Superior temporal gyrus (tissue), 1 donor: Measurements from ENCODE around the gene HIVEP3.

Experiments used
- DNase-seq: peaks from one replicate; pipeline ENCODE4 v3.0.0-alpha.2; 2016; ENCODE audit errors: extremely low spot score

Gene HIVEP3

DNA sequence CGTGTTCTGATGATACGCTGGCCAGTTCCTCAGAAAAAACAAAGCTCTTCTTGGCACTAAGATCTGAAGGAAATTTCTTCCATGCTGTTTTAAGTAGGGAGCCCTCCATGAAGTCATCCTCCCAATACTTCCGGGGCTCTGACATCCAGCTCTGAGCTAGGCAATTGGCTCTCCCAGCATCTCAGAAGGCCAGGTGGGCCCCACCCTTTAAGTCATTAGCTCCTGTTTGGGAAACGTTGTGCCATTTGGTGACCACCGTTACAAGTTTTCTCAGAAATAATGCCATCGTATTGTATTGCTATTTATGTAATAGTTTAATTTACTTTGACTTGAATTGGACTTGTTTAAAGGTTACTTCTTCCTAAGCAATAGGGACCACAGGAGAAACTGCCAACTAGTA, 303.9 kb downstream of the HIVEP3 start:
- no peak for DNase-seq

DNA sequence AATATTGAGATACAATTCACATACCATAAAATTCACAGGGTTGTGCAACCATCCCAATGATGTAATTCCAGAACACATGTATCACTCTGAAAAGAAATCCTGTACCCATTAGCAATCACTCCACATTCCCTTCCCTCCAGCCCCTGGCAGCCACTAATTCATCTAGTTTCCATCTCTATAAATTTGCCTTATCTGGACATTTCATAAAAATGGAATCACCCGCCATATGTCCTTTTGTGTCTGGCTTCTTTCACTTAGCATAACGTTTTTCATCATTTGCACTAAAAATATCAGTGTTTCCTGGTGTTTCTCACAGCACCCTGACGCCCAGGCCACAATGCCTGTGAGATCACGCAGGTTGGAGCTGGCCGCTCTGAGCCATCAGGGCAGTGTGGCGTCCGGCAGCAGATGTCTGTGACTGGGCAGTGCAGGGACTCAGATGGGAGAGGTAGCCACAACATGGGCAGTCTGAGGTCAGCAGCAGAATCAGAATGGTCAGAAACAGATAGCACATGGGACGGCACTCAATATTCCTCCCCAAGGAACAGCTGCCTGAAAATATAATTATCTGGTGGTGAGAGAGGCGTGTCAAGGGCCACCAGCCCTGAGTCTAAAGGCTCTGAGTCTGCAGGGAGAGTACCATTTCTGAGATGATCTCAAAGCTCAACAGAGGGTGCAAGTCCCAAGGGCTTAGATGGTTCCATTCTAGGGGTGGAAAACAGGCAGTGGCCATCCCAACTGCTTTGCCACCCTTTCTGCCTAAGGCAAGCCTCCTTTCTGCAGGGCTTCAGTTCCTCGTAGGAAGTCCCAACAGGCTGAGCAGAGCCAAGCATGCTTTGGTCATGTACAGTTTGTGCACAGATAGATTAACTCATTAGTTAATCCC, 304.8 kb downstream of the HIVEP3 start:
- no peak for DNase-seq

DNA sequence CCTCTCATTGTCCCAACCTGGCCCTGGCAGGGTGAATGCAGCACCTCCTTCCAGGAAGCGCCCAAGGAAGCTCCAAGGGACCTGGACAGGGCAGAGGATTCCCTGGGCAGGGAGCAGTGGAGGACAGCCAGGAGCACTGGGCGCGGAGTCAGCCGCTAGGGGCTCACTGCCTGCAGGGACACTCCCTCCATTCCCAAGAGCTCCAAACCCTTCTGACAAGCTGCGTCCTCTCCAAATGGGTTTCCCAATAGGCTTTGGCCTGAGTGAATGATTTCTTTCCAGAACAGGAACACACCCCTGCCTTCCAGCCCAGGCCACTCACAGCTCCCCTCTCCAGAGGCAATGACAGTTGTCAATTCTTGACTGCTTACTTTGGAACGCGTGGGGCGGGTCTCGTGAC, 305.8 kb downstream of the HIVEP3 start:
- no peak for DNase-seq

DNA sequence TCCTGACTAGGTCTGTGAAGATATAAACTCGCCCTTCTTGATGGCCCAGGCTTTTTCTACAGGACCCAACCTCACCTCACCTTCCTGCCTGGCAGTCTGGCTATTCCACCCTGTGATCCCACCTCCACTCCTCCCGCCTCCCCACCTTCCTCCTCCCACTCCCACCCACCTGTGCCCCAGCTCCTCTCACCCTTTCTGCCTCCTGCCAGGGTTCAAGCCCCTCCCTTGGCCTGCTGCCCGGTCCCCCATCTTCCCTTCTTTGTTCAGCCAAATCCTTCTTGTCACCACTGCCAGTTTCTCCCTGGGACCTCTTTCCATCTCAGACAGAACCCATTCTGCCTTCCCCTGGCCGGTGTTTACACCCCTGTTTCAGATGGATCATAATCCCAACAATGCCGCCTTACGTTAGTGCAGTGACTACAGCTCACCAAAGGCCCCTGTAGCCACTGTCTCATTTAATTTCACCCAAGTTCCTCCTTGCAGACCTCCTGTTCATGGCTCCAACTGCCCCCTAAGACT, 306.7 kb downstream of the HIVEP3 start:
- no peak for DNase-seq

- DNase-seq: no peak
Measured at GRCh38 chr1:41611068-41611931, 307.4 kb downstream of the HIVEP3 start.

GRCh38 chr1:41610361-41610760, 308.4 kb downstream of the HIVEP3 start:
- no peak for DNase-seq

DNA sequence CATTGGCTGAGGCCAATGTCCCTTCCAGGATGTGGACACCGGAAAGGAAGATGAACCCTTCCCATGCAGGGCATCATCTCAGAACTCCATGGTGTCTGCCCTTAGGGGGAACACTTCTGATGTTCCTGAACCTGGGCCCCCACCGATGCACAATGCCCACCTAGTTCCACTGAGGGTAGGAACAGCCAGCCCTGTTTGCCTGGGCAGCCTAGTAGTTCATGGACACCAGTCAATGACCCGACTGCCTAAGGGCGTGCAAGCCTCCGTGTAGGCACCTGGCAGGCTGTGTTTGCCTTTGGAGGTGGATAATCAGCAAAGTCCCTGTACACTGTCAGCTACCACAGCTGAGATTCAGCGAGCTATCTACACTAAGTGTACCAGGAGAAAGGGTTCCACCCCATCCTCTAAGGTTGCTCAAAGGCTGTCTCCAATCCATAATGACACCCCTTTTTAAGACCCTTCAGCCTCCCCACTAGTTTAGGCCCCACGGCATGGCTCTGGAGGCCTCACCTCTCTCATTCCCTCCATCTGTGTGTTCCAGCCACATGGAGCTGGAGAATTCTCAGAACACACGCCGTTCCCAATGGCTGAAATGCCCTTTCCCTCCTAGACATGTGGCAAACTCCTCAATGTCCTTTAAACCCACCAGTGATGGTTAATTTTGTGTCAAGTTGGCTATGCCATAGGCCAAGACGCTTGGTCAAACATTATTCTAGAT, 309.4 kb downstream of the HIVEP3 start:
- DNase-seq: no peak

DNA sequence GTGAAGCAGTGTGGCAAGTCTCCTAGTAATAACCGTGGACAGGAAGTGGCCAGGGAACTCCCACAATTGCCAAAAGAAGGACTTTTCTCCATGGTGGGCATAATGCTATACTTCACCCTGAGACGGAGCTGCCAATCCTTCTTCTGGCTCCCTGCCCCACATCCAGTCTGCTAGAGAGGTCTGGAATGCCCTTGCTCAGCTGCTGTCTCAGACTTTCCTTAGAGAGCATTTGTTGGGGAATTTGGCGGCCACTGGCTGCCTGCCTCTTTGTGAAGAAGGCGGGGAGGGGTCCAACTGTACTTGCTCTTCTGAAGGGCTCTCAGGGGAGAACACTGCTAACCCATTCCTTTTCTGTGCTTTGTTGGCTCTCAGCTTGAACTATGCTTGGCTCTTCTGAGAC, 310.5 kb downstream of the HIVEP3 start:
- no peak for DNase-seq

- no peak for DNase-seq
Measured at GRCh38 chr1:41607808-41608207, 310.9 kb downstream of the HIVEP3 start.

- no peak for DNase-seq
Measured at GRCh38 chr1:41599912-41600311, 318.8 kb downstream of the HIVEP3 start.

- no peak for DNase-seq
Measured at GRCh38 chr1:41598325-41598724, 320.4 kb downstream of the HIVEP3 start.

DNA sequence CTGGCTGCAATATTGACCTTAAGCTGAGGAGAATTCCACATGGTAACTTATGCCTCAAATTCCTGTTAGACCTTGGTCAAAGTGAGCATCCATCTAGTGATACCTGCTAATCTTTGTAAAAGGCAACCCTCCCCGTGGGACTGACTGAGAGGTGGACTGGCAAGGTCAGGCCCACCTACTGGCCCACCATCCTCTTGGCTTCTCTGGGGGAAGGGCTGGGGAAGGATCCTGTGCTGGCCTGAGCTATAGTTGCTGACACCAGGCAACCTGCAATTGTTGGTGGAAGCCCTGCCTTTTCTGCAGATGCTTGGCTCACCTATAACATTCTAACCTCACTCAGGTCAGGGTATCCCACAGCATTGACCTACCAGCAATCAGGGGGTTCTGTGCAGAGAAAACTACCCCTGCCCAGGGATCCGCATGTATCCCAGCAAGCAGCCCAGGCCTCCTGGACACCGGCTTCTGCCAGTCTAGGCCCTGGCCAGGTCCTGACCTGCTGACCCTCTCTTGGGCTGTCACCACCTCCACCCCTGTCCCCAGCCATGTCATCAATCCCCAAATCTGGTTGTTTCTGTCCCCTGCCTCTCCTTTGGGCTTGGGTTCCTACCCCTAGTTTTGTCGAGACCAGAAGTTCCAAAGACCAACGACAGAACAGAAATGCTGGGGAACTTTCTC, 326.1 kb downstream of the HIVEP3 start:
- DNase-seq: no peak

DNA sequence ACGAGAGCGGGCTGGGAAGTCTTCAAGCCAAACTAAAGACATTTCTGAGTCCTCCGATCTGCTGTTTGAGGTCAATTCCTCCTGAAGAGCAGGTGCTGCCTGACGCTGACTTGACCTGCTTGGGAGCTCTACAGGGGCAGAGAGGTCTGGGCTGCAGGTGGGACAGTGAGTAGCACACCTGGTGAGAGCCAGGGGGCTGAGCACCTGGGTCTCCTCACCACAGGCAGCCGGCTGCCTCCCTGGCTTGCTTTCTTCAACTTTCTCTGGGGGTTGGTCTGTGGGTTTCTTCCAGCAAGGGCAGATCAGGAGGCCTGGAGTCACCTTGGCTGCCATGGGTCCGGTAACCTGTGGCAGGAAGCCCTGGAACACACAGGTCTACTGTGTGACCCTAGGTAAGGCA, 326.8 kb downstream of the HIVEP3 start:
- no peak for DNase-seq

GRCh38 chr1:41590331-41590730, 328.4 kb downstream of the HIVEP3 start:
- DNase-seq: no peak

GRCh38 chr1:41589395-41589794, 329.3 kb downstream of the HIVEP3 start:
- no peak for DNase-seq

DNA sequence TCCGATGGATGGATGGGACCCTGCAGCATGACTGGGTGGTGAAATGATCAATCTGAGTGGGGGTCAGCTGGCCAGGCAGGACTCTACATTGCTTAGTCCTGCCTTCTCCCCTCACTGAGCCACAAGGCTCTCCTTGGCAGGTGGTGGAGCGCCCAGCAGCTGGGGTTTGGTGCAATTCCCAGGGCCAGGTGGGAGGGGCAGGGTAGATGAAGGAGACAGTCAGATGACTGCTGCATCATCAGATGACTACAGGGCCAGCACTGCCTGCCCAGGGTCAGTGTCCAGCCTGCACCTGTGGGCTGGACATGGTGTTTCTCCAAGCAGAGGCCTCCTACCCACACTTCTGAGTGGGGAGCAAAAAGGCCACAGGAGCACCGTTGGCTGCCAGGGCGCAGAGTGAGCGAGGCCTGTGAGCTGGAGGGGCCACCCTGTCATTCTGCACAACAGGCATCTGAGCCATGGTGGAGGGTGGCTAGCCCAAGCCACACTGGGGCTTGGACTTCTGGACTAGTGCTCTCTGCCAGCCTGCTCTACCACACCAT, 330.3 kb downstream of the HIVEP3 start:
- no peak for DNase-seq

DNA sequence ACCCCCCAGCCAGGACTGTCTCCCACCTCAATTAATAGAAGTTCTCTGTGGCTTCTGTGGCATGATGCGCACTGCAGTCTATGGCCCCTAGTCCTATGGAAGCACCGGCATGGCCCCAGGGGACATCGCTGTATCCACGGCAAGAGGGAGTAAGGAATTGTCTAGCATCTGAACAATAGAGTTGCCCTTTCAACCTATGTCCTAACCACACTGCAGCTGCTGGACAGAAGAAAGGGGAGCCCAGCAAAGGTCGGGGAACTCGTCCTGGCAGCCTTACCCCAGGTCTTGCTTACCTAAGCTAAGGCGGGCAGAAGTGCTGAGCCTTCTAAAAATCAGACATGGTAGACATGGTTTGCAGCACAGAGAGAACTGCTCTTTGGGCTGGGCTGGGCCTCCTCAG, 330.9 kb downstream of the HIVEP3 start:
- no peak for DNase-seq

GRCh38 chr1:41586230-41586629, 332.5 kb downstream of the HIVEP3 start:
- no peak for DNase-seq

GRCh38 chr1:41583658-41584547, 334.8 kb downstream of the HIVEP3 start:
- no peak for DNase-seq
